Activated CD4-positive, CD25-positive, alpha-beta regulatory T cell (primary cell): Measurements from ENCODE around the gene TYW3.
"Not testable (repeated sequence)": the region's sequence is repeated elsewhere in the genome, so short reads cannot be mapped to it uniquely, and the experiment has no call there.

ENCODE experiments used
- DNase-seq, 4 experiments: peaks; one replicate each; lab custom pipeline; 2025; lab: John Stamatoyannopoulos, UW

Gene TYW3

DNA sequence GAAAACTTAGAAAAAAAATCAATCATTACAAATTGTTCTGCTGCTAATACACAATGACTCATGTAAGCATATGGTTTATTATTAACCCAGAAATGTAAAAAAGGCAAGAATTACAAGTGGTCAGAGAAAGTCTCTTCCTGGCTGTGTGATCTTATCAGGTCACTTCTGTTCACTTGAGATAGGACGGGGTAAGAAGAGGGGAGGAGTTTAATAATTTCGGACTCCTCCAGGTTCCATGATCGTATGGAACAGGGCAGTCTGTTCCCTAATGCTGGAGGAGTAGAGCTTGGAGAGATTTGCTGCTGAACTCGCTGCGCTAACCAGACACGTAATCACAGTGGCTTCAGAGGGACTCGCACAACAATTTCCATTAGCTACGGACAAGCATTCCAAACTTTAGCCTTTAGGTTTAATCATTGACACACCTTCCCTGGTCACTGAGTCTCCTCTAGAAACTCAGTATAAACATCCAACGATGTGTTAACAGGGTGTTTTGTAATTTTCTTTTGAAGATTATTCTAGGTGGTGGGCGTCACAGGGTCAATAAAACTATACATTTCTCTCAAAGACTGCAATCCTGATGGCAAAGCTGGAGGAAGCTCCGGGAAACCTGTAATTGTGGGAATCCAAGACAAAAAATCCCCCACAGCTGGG is 1.4 kb upstream of the TYW3 start:
- no peak for DNase-seq

DNA sequence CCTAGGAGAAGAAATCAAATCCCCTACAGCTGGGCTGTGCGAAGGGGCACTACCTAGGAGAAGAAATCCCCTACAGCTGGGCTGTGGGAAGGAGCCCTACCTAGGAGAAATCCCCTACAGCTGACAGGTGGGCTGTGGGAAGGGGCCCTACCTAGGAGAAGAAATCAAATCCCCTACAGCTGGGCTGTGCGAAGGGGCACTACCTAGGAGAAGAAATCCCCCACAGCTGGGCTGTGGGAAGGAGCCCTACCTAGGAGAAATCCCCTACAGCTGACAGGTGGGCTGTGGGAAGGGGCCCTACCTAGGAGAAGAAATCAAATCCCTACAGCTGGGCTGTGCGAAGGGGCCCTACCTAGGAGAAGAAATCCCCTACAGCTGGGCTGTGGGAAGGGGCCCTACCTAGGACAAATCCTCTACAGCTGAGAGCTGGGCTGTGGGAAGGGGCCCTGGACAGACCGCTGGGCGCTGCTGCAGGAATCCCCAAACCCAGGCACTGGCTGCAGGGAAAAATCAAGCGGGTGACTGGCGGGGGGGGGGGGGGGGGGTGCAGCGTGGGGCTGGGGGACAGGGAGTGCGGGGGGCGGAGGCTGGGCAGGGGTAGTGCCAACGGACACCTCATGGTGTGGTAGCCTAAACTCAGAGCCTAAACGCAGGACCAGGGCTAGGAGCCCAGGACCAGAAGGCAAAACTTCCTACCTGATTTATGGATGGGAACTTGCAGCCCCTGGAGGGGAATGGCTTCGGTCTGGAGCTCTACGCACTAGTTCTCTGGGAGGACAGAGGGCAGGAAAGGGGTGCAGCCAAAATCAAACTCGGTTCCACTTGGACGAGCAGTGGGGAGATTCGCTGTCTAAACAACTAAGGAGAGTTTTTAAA is 643 bp upstream of the TYW3 start:
- DNase-seq = not testable (repeated sequence)

DNA sequence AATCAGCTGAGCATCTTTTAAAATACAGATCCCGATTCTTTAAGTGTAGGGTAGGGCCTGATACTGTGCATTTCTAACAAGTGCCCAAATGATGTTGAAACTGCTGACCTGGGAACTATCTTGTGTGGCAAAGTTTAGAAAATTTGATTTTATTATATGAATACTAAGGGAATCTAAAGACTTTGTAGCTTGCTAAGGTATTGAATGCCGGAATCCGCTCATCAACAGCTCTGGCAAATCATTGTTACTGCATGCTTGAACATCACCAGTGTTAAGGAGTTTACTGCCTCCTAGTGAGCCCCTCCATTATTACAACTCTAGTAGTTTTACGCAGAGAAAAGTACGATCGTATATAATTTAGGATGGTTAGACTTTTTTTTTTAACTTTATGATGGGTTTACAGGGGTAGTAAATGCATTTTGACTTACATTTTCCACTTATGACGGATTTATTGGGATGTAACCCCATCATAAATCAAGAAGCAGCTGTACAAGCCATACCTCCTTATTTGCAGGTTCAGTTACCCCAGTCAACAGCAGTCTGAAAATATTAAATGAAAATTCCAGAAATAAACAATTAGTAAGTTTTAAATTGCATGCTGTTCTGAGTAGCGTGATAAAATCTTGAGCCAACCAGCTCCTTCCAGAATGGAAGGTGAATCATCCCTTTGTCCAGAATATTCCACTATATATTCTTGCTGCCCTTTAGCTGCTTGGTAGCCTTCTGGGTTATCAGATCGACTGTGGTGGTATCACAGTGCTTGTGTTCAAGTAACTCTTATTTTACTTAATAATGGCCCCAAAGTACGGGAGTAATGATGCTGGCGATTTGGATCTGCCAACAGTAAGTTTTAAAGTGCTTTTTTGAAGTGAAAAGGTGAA is 892 bp downstream of the TYW3 start:
- DNase-seq = peak in 1 of 4 experiments; percentile 8

DNA sequence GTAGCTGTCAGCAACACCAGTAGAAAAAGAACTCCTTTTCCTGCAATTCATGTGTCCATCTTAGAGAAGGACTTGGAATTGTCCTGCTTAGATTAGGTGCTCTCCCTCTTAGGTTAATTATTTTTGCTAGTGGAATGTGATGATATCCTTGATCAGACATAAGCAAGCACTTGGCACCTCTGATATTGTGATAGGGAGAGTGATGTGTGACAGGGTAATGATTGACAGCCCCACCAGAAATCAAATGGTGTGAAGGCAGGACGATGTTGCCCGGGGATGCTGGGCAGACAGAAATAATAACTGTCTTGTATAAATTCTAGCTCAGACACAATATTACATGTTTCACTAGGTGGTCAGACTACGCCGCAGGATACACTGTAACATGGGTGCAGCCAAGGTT is 4.4 kb downstream of the TYW3 start:
- DNase-seq = no peak

DNA sequence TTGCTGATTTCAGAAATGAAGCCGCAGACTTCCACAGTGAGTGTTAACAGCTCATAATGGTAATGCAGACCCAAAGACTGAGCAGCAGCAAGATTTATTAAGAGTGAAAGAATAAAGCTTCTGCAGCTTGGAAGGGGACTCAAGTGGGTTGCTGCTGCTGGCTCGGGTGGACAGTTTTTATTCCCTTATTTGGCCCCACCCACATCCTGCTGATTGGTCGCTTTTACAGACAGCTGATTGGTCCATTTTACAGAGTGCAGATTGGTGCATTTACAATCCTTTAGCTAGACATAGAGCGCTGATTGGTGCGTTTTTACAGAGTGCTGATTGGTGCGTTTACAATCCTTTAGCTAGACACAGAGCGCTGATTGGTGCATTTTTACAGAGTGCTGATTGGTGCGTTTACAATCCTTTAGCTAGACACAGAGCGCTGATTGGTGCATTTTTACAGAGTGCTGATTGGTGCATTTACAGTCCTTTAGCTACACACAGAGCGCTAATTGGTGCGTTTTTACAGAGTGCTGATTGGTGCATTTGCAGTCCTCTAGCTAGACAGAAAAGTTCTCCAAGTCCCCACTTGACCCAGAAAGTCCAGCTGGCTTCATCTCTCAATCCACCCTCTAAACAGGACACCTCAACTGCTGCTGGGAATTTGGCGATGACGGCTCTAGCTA is 7.5 kb downstream of the TYW3 start:
- not testable (repeated sequence) for DNase-seq

DNA sequence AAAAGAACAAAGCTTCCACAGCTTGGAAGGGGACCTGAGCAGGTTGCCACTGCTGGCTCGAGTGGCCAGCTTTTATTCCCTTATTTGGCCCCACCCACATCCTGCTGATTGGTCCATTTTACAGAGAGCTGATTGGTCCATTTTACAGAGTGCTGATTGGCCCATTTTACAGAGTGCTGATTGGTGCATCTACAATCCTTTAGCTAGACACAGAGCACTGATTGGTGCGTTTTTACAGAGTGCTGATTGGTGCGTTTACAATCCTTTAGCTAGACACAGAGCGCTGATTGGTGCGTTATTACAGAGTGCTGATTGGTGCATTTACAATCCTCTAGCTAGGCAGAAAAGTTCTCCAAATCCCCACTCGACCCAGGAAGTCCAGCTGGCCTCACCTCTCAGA is 12.3 kb downstream of the TYW3 start:
- DNase-seq = not testable (repeated sequence)

DNA sequence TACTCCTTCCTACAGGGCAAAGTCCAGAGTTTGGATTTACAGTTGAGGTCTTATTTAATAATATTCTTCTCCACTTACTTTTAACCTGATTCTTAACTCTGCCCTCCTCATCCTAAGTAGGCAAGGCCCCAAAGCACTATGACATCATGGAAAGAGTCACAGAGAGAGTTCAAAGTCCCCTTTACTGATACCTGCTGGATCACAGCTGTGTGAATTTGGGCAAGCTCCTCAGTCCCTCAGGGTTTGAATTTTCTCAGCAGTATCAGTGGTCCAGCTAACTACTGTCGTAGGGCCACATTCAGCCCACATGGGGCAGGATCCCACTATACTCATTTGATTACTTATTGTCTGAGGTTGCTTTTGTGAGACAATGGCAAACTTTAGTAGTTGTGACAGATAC is 16.0 kb downstream of the TYW3 start:
- DNase-seq = no peak

DNA sequence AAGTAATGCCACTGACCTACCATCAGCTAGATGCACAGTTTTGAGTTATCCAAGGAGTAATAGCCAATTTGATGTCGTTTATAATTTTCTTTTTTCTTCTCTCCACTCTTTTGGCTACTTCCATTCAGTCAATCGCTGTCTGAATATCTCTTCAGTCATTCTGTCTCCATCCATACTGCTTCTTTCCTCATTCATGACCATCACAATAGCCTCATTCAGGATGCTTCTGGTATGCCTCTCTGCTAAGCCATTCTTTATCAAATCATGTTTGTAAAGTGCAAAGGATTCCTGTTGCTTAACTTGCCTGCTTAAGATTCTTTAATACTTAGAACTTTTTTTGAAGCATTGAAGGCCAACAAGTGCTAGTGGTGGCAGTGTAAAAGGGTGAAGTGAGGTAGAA is 20.2 kb downstream of the TYW3 start:
- no peak for DNase-seq

DNA sequence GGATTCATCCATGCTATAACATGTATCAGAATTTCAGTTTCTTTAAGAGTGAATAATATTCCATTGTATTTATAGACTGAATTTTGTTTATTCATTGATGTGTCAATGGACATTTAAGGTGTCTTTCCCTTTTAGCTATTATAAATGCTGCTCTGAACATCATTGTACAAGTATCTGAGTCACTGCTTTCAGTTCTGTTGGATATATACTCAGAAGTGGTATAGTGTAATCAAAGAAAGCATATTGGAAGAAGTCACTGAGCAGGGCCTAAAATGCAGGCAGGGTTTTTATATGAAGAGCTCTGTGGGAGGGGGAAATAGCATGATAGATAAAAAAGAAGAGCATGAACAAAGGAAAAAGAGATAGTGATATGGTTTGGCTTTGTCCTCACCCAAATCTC is 22.5 kb downstream of the TYW3 start:
- no peak for DNase-seq

DNA sequence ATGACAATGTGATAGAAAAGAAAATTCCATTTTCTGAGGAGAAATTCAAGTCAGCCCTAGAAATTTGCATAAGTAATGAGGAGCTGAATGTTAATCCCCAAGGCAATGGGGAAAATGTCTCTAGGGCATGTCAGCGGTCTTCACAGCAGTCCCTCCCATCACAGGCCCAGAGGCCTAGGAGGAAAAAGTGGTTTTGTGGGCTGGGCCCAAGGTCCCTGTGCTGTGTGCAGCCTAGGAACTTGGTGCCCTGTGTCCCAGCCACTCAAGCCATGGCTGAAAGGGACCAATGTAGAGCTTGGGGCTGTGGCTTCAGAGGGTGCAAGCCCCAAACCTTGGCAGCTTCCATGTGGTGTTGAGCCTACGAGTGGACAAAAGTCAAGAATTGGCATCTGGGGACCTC is 23.7 kb downstream of the TYW3 start:
- DNase-seq = not testable (repeated sequence)

DNA sequence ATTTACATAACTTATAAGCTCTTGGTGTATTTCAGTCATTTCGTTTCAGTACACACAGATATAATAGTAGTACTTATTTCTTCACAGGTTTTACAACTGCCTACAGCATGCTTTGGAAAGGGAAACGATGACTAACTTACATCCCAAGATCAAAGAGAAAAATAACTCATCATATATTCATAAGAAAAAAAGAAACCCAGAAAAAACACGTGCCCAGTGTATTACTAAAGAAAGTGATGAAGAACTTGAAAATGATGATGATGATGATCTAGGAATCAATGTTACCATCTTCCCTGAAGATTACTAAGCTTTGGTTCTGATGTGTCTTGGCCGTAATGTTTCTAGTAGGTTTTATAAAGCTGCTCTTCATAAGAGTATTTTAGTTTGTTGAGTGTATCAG is 30.9 kb downstream of the TYW3 start:
- no peak for DNase-seq

DNA sequence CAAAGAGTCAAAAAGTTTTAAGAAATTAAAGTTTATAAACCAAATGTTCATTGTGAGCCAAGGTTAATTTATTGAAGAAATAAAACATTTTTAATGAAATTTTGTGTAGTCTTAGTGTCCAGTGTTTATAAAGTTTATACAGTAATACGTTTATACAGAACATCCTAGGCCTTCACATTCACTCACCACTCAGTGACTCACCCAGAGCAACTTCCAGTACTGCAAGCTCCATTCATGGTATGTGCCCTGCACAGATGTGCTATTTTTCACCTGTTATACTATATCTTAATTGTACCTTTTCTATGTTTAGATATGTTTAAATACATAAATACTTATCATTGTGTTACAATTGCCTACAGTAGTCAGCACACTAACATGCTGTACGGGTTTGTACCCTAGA is 33.6 kb downstream of the TYW3 start:
- DNase-seq = no peak

DNA sequence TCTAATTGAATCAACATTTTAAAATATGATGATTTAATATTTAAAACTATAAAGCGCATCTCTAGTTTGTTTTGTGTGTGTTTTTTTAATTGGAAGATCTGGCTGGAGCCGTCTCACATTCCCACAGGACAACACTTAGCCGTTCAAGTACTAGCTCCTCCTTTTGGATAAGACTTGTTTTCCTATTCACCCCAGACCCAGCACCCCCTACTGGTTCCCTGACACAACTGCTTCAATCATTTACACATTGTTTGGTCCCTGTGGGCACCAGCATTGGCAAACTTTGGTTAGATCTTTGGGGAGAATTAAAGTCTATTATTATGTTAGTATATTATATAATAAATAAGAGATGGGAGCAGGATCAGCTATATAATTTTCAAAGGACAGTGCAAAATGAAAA is 34.5 kb downstream of the TYW3 start:
- DNase-seq = no peak

DNA sequence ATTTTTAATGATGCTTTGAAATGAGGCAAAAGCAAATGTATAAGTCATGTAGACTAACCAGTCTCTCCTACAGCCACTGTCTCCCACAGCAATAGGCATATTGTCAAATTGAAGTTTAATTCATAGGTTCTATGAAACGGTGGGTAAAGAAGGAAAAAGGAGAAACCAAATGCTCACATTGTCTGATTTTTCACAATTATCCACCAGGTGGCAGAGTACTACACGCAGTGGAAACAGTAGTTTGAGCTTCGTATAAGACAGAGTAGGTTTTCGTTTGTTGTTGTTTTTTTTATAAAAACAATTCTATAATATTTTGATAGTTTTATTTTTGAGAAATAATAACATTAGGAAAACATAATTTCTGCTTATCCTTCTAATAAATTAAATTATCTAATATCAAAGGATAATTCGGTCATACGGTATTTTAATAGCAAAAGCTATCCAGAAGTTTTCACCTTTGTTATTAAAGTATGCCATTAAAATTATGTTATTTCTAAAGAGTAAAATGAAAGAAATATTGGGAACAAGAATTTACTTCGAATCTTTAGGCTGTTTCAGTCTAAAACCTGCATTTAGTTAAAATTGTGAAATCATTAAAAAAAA is 39.1 kb downstream of the TYW3 start:
- DNase-seq = no peak

DNA sequence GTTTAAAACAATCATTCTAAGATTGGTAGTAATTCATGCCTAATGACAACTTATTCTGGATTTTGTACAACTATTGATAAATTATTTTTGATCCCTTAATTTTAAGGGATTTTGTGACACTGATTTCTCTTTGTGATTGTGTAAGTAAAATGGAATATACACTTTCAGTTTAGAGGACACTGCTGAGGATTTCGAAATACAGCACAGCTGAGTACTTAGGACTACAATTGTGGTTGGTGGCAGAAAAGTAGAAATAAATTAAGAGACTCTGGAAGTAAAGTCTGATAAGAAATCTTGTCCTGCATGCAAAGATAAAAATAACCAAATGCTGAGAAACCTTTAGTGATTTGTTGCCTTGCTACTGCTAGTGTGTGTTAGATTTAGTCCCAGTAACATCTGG is 40.0 kb downstream of the TYW3 start:
- no peak for DNase-seq

DNA sequence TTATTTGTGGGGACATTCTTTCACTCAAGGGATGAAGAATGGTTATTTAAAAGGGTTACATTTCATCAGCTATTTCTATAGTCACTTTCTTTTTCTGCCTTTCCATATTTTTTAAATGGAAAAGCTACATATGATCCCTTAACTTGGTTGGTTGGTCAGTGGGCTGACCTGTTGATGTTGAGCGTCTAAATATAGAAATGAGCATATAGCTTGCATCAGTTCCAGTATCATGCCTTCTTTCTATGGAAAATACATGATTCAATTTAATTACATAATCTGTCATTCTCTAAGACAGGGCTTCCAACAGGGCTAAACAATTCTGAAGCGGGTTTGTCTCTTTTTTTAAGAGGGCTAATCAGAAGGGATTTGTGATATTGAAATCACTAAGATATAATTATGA is 40.6 kb downstream of the TYW3 start:
- DNase-seq = no peak

DNA sequence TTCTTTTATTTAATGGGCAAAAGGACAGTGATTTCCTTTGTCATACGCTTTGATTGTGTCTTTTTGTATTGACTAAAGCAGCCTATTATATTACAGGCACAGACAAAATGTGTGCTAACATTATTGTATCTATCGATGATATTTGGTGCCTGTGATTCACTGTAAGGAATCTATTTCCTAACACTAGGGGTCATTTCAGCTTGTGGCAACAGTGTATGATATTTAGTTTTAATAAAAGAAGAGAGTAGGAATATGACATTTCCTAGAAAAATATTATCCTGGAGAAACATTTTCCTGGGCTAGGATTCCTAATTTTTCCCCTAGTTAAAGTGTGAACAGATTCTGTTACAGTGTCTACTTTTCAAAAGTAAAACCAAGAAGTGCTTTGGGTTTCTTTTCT is 42.8 kb downstream of the TYW3 start:
- DNase-seq = no peak

DNA sequence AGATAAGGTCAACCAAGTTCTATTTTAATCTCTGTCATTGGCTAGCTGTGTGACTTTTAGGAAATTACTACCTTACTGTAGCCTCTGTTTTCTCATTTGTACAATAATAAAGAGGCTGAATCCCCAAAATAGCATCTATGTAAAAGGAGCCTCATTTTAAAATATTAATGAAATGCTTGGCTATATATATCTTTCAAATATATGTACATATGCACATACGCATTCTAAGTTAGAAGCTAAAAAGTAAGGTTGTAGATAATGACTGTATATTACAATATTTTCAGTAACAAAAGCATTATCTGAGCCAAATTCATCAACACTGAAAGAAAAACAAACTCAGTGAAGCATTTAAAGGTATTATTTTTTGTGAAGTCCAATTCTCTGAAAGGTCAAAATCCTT is 44.6 kb downstream of the TYW3 start:
- DNase-seq = no peak

DNA sequence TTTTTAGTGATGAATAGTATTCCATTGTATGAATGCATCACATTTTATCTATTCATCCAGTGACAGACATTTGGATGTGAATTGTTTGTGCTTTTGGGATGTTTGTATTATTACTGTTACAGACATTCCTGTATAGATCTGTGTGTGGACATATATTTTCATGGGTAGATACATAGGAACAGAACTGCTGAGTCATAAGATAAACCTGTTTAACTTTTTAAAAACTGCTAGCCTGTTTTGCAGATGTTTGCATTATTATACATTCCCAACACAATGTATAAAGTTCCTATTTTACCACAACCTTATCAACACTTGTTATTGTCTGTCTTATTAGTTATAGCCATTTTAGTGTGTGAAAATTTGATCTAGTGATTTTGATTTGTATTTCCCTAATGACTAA is 46.8 kb downstream of the TYW3 start:
- DNase-seq = no peak

DNA sequence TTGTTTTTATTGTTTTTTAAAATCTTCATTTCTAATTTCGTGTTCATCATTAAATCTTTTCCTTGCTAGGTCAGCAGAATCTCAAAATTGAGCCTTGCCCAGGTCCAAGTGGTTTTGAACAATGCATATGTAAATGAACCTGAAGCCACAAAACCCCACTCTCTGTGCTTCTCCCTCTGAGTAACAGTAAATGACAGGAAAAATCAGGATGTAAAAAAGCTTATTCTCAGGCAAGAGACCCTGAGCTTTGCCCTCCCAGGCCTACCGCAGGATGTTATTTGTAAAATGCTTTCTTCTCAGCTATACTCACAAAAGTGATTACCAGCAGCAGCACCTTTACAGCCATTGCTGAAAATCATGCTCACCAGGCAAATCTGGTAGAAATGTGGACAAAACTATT is 47.6 kb downstream of the TYW3 start:
- DNase-seq = no peak

DNA sequence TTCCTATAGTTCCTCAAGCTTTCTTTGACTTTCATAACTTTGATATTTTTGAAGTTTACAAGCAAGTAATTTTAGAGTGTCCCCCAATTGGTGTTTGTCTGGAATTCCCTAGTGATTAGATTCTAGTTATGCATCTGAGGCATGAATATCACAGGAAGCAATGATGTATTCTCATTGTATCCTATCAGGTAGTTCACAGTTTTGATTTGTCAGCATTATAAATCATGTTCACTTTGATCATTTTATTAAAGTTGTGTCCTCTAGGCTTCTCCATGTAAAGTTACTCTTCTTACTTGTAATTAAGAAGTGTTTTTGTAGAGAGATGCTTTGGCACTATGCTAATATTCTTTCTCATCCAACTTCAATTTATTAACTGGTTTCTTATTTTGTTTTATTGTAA is 53.0 kb downstream of the TYW3 start:
- no peak for DNase-seq

DNA sequence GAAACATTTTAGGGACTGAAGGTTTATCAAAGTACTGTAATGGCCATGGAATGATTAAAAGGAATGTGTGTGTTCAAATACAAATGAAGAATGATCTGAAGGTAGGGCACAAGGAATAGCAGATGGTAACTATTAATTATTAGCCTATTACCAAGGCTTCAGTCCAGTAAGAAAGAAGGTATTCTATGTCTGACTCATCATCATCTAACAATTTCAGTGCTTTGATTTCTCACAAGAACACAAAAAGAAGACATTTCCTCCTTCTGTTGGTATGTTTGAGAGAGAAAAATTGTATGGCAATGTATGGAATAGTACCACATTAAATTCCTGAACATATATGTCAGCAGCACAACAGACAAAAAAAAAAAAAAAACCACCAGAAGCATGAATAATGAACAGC is 57.5 kb downstream of the TYW3 start:
- DNase-seq = no peak
